Measurements from ENCODE around the gene CKLF.
"Not testable (repeated sequence)": the region's sequence is repeated elsewhere in the genome, so short reads cannot be mapped to it uniquely, and the experiment has no call there.

CKLF gene

GRCh38 chr16:66544016-66544757 lies 8.2 kb upstream of the CKLF start:
- ATAC-seq, result no peak

GRCh38 chr16:66547101-66547989 lies 5.0 kb upstream of the CKLF start:
- ATAC-seq, result no peak

GRCh38 chr16:66548068-66548467 lies 4.3 kb upstream of the CKLF start:
- no peak for ATAC-seq

GRCh38 chr16:66548868-66549267 lies 3.5 kb upstream of the CKLF start:
- no peak for ATAC-seq

GRCh38 chr16:66549284-66550131 lies 2.9 kb upstream of the CKLF start, which contains the start of gene TK2:
TSS of gene TK2 (minus strand) at chr16:66550122. CDS start at chr16:66550061, 61 bp downstream.
- ATAC-seq, result peak; percentile 33 to 36

GRCh38 chr16:66551348-66551759 lies 1.0 kb upstream of the CKLF start:
- ATAC-seq, result peak; percentile 29 to 37

GRCh38 chr16:66551788-66552285 lies 539 bp upstream of the CKLF start:
- ATAC-seq, result no peak

GRCh38 chr16:66553223-66553622 lies 847 bp downstream of the CKLF start:
- ATAC-seq, result no peak

- ATAC-seq, result no peak
These were observed 1.6 kb downstream of the CKLF start for GRCh38 chr16:66554021-66554420.

GRCh38 chr16:66554495-66554894 lies 2.1 kb downstream of the CKLF start:
- ATAC-seq, result no peak

GRCh38 chr16:66560107-66560506 lies 7.7 kb downstream of the CKLF start:
- no peak for ATAC-seq

- ATAC-seq, result no peak
These were observed 9.2 kb downstream of the CKLF start for GRCh38 chr16:66561381-66562080.

GRCh38 chr16:66562409-66562808 lies 10.0 kb downstream of the CKLF start:
- ATAC-seq, result no peak

GRCh38 chr16:66562986-66563385 lies 10.6 kb downstream of the CKLF start:
- ATAC-seq, result no peak

- peak; percentile 77 to 86 for ATAC-seq
These were observed 11.4 kb downstream of the CKLF start for GRCh38 chr16:66563574-66564334.

- no peak for ATAC-seq
These were observed 13.9 kb downstream of the CKLF start, which contains the start of gene CMTM1 for GRCh38 chr16:66566051-66566901. TSS of gene CMTM1 (plus strand) at chr16:66566439. CDS start at chr16:66566514, 75 bp downstream.

GRCh38 chr16:66567270-66567669 lies 14.9 kb downstream of the CKLF start:
- not testable (repeated sequence) for ATAC-seq

GRCh38 chr16:66568355-66568754 lies 16.0 kb downstream of the CKLF start:
- no peak for ATAC-seq

GRCh38 chr16:66569131-66569530 lies 16.8 kb downstream of the CKLF start:
- no peak for ATAC-seq

- ATAC-seq, result no peak
These were observed 17.5 kb downstream of the CKLF start for GRCh38 chr16:66569827-66570405.
